ENCODE results near the gene PCYT2.

The PCYT2 gene

DNA sequence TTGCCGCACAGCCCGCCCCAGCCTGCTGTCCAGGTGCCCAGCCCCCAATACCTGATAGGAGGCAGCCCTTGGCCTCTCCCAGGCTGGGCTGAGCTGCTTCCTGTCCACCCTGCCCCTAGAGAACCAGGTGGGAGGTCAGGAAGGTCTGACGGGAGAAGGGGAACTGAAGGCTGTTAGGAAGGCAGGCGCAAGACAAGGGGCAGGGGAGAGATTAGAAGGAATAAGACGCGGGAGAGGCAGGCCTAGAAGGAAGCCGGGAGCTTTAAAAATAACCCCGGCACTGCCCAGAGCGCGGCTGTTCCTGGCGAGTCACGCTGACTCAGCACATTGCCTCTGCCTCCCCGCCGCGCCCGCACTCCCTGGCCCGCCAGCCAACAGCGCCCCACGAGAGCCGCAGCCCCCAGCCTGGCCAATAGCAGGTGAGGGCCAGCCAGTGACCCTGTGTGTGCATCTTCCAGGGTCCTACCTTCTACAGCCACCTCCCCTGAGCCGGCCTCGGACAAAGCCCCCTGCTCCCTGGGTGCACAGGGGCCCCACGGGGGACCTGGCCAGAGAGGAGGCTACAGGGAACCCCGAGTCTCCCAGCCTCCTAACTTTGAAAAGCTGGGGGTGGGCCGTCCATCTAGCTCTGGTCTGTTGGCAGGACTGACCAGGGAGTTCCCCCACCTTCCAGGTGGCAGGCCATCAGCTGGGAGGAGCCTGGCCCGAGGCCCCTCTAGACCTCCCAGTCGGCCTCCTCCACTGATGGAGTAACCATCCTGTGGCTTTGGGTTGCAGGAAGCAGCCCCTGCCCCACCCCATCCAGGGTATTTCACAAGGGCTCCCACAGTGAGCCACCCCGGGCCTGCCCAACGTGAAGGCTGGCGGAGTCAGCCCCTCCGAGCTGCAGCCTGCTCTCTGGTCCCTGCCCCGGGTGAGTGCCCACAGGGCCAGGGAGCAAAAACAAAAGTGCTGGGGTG, 12.4 kb upstream of the PCYT2 start:
- H3K27ac ChIP-seq (ENCODE audit: extremely low read depth, low read depth, low read length), result no peak overlapping the region
- peaks cover 3% of the 10 kb centered on the region; the same call in 1 of the 2 replicates for H3K4me1 ChIP-seq (ENCODE audit: control insufficient read depth, insufficient read depth, low read length)
- H3K4me3 ChIP-seq (ENCODE audit: low read depth, low read length), result no peak overlapping the region
- TF ChIP-seq ZIC2 (tag by site-specific recombination; IDR thresholded peaks at IDR 0.05), result peak; percentile 70
- TF ChIP-seq, protein P1, sequence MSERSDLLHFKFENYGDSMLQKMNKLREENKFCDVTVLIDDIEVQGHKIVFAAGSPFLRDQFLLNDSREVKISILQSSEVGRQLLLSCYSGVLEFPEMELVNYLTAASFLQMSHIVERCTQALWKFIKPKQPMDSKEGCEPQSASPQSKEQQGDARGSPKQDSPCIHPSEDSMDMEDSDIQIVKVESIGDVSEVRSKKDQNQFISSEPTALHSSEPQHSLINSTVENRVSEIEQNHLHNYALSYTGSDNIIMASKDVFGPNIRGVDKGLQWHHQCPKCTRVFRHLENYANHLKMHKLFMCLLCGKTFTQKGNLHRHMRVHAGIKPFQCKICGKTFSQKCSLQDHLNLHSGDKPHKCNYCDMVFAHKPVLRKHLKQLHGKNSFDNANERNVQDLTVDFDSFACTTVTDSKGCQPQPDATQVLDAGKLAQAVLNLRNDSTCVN (tag by site-specific recombination; optimal IDR thresholded peaks at IDR 0.05), result peak; percentile 17
- TF ChIP-seq, protein P2, sequence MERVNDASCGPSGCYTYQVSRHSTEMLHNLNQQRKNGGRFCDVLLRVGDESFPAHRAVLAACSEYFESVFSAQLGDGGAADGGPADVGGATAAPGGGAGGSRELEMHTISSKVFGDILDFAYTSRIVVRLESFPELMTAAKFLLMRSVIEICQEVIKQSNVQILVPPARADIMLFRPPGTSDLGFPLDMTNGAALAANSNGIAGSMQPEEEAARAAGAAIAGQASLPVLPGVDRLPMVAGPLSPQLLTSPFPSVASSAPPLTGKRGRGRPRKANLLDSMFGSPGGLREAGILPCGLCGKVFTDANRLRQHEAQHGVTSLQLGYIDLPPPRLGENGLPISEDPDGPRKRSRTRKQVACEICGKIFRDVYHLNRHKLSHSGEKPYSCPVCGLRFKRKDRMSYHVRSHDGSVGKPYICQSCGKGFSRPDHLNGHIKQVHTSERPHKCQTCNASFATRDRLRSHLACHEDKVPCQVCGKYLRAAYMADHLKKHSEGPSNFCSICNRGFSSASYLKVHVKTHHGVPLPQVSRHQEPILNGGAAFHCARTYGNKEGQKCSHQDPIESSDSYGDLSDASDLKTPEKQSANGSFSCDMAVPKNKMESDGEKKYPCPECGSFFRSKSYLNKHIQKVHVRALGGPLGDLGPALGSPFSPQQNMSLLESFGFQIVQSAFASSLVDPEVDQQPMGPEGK (tag by site-specific recombination; IDR thresholded peaks at IDR 0.05), result peak; percentile 48; the same call in 1 of the 2 replicates
- TF ChIP-seq, protein P3, sequence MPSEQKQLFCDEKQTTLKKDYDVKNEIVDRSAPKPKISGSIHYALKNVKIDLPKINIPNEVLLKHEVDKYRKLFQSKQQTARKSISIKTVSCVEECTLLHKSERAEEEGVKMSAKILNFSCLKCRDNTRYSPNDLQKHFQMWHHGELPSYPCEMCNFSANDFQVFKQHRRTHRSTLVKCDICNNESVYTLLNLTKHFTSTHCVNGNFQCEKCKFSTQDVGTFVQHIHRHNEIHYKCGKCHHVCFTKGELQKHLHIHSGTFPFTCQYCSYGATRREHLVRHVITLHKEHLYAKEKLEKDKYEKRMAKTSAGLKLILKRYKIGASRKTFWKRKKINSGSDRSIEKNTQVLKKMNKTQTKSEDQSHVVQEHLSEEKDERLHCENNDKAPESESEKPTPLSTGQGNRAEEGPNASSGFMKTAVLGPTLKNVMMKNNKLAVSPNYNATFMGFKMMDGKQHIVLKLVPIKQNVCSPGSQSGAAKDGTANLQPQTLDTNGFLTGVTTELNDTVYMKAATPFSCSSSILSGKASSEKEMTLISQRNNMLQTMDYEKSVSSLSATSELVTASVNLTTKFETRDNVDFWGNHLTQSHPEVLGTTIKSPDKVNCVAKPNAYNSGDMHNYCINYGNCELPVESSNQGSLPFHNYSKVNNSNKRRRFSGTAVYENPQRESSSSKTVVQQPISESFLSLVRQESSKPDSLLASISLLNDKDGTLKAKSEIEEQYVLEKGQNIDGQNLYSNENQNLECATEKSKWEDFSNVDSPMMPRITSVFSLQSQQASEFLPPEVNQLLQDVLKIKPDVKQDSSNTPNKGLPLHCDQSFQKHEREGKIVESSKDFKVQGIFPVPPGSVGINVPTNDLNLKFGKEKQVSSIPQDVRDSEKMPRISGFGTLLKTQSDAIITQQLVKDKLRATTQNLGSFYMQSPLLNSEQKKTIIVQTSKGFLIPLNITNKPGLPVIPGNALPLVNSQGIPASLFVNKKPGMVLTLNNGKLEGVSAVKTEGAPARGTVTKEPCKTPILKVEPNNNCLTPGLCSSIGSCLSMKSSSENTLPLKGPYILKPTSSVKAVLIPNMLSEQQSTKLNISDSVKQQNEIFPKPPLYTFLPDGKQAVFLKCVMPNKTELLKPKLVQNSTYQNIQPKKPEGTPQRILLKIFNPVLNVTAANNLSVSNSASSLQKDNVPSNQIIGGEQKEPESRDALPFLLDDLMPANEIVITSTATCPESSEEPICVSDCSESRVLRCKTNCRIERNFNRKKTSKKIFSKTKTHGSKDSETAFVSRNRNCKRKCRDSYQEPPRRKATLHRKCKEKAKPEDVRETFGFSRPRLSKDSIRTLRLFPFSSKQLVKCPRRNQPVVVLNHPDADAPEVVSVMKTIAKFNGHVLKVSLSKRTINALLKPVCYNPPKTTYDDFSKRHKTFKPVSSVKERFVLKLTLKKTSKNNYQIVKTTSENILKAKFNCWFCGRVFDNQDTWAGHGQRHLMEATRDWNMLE (tag by site-specific recombination; conservative IDR thresholded peaks at IDR 0.05; ENCODE audit: low read depth), result no peak
- CTCF ChIA-PET, result interaction anchor here (1.2 kb wide), 1 partner anchor 10 kb away, joined by 4 read pairs; no protein-coding TSS in a partner anchor
- POLR2A ChIA-PET, result interaction anchor here (1.2 to 1.7 kb wide), 5 partner anchors 10 to 220 kb away, joined by 3 to 6 read pairs (median 5); partner anchors contain the start of genes DCXR and MRPL12
- H3K36me3 ChIP-seq (ENCODE audit: control insufficient read depth in 2 of 2, insufficient read depth in 1 of 2, low read length in 2 of 2), result peaks cover 6 to 41% of the 10 kb centered on the region in 2 experiments; a peak in 1 of 3 replicates
- H3K9me3 ChIP-seq (ENCODE audit: control insufficient read depth, insufficient read depth, low read depth, low read length), result no peaks in the 10 kb centered on the region

DNA sequence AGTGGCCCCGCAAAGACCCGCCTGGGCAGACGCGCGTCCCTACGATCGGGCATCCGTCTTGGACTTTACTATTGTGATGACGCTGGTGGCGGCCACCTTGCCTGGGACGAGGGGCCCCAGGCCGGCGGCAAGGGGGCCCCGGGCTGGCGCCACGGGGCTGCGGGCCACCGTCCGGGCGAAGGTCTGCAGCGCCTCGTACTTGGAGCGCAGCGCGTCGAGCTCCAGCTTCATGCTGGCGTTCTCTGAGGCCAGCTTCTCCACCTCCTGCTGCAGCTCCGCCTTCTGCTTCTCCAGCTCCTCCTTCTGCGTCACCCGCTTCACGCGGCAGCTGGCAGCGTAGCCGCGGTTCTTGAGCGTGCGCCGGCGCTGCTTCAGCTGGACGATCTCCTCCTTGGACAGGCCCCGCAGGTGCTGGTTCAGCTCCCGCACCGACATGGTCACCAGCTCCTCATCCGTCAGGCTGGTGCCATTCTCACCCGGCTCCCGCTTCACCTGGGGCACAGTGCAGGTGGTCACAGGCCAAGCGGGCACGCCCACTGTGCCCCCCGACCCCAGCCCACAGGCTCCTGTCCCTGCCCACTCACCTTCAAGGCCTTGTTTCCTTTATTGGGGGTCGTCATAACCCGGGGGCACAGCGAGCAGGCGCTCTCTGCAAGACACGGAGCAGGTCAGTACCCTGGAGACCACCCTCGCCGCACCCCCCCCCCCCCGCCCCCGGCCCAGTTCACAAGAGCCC, 11.5 kb upstream of the PCYT2 start:
- ChIA-PET POLR2A (interaction anchor here (1.7 kb wide), 1 partner anchor 10 kb away, joined by 6 read pairs; no protein-coding TSS in a partner anchor), CTCF (interaction anchor here (1.0 kb wide), 1 partner anchor 98 kb away, joined by 3 read pairs; no protein-coding TSS in a partner anchor)
- Histone ChIP-seq H3K27ac (ENCODE audit: extremely low read depth, low read depth, low read length) (no peak overlapping the region), H3K9me3 (ENCODE audit: control insufficient read depth, insufficient read depth, low read depth, low read length) (no peaks in the 10 kb centered on the region), H3K4me3 (ENCODE audit: low read depth, low read length) (no peak overlapping the region), H3K4me1 (ENCODE audit: control insufficient read depth, insufficient read depth, low read length) (peaks cover 3% of the 10 kb centered on the region; the same call in 1 of the 2 replicates), H3K36me3 (ENCODE audit: control insufficient read depth in 2 of 2, insufficient read depth in 1 of 2, low read length in 2 of 2) (peaks cover 6 to 41% of the 10 kb centered on the region in 2 experiments; a peak in 1 of 3 replicates)
- no peak for TF ChIP-seq ZNF571 (tag by site-specific recombination; IDR thresholded peaks at IDR 0.05)
- TF ChIP-seq, protein P4, sequence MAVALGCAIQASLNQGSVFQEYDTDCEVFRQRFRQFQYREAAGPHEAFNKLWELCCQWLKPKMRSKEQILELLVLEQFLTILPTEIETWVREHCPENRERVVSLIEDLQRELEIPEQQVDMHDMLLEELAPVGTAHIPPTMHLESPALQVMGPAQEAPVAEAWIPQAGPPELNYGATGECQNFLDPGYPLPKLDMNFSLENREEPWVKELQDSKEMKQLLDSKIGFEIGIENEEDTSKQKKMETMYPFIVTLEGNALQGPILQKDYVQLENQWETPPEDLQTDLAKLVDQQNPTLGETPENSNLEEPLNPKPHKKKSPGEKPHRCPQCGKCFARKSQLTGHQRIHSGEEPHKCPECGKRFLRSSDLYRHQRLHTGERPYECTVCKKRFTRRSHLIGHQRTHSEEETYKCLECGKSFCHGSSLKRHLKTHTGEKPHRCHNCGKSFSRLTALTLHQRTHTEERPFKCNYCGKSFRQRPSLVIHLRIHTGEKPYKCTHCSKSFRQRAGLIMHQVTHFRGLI (tag by site-specific recombination; IDR thresholded peaks at IDR 0.05), result no peak
- no peak for TF ChIP-seq HOXD13 (CRISPR knock-in tag; IDR thresholded peaks at IDR 0.05; ENCODE audit: borderline replicate concordance)
- TF ChIP-seq REPIN1 (tag by site-specific recombination; IDR thresholded peaks at IDR 0.05; ENCODE audit: low read depth), result no peak
- TF ChIP-seq BCL11A (tag by site-specific recombination; IDR thresholded peaks at IDR 0.05; ENCODE audit: low read depth), result no peak
- TF ChIP-seq ZNF658 (tag by site-specific recombination; IDR thresholded peaks at IDR 0.05), result no peak
- TF ChIP-seq ZBTB1 (tag by site-specific recombination; IDR thresholded peaks at IDR 0.05), result no peak
- TF ChIP-seq ZNF514 (tag by site-specific recombination; IDR thresholded peaks at IDR 0.05), result no peak

Measured in HEK293 (cell line).